NCI-H446 treated with DMSO at 0.1 percent for 48 hours (cell line): ENCODE results near the gene LHX1.
A peak's percentile ranks its signal among the peaks of the same experiment; 100 is the strongest.

Experiments used
- DNase-seq: peaks from one replicate; lab custom pipeline; 2025; lab: John Stamatoyannopoulos, UW

The LHX1 gene

GRCh38 chr17:36937001-36937958, at the start of gene LHX1:
Gene LHX1, plus strand, starts transcription at chr17:36937475. Its CDS starts 723 bp downstream, at chr17:36938198.
- DNase-seq, result no peak

- no peak for DNase-seq
Measured at GRCh38 chr17:36888236-36888951, 48.9 kb upstream of the LHX1 start.

- no peak for DNase-seq
Measured at GRCh38 chr17:36889770-36890349, 47.4 kb upstream of the LHX1 start.

DNA sequence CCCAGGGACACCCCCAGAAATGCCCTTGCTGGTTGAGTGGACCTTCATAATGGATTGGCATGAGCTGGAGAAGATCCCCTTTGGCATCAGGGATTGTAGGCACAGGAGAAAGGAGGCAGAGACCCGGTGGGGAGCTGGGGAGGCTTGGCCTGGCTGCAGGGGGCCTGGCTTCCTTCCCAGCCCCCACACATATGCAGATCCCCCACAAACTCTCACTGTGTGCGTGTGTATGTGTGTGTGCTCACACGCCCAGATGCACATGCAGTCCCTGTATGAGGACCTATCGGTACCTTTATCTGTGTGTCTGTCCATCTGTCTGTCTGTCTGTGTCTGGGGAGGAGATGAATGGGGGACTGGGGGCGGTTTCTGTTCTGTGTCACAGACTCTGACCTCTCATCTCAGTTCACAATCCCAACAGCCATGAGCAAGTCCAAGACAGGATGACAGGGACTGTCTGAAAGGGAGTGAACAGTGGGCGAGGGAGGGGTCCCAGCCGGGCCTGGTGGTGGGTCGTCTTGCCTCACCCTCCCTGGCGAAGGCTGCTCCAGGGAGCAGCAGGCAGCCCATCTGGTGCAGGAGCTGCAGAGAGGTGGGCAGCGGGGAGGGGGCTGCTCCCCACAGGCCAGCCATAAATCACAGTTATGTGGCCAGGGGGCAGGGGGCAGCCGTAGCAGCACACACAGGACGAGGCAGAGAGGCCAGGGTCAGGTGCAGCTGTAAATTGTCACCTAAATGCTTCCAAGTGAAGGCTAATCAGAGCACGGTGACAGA, 46.7 kb upstream of the LHX1 start:
- DNase-seq, result no peak

GRCh38 chr17:36892112-36892838, 45.0 kb upstream of the LHX1 start:
- DNase-seq, result no peak

- DNase-seq, result no peak
Measured at GRCh38 chr17:36894177-36894576, 43.1 kb upstream of the LHX1 start.

DNA sequence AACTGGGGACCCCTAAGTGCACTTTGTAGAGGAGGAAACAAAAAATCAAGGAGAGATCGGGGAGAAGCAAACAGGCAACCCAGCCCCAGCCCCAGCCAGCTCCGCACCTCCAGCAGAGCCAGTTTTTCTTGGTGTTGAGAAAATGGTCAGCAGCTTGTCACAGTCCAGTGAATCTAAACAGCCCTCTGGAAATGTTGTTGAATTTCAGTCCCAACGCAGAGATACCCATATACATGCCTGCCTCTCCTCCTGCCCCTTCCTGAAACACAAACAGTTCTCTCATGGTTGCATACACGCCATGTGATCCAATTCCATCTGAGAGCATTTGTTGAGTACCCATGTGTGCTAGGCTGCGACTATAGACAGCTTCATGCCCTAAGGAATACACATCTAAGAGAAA, 42.4 kb upstream of the LHX1 start:
- no peak for DNase-seq

- DNase-seq, result peak; percentile 45
Measured at GRCh38 chr17:36899250-36900159, 37.8 kb upstream of the LHX1 start.

DNA sequence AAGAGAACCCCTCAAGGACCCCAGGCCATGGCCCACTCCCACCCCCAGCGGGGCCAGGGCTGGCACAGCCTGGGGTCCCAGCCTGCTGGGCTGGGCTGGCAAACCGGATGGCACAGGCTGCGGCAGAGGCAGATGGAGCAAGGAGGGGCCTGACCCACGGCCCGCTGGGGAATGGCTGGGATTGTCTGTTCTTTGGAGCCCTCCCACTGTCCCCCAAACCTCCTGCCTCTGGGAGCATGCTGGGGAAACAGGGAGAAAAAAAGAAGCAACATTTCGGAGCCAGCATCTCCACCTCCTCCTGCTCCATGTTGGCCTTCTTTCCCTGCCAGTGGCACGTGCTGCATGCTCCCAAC, 37.1 kb upstream of the LHX1 start:
- no peak for DNase-seq

GRCh38 chr17:36901506-36901905, 35.8 kb upstream of the LHX1 start:
- no peak for DNase-seq

DNA sequence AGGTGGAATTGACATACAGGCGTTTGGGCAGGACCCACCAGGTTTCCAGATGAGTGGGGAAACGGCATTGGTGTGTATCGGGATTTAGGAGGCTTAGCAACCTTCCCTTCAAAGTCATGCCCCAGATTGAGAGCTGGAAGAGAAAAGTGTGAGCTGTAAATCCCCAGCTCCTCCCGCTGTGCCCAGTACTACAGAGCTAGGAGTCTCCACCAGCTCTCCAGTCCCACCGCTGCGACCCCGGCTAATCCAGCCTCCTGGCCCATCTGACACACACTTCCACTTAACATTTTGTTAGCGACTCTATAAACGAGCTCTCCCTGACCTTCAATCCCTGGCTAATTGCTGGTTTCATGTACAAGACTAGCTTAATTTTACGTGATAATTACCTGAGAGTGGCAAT, 29.9 kb upstream of the LHX1 start:
- no peak for DNase-seq

- no peak for DNase-seq
Measured at GRCh38 chr17:36910513-36910912, 26.8 kb upstream of the LHX1 start.

DNA sequence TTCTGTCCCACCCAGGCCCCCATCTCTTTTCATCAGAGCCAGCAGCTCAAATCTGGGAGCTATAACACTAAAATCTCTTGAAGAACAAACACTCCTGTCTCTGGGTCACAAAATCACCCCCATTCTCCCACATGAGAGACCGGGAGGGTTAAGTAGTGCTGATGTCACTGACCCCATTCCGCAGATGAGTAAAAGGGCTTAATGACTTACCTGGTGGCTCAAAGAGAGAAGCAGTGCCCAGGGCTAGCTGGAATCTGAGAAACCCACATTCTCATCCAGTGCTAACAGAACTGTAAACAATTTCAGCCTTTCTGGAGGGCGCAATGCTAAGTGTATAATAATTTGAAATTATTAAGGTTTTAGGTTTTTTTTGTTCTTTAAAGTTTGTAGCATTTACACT, 26.3 kb upstream of the LHX1 start:
- DNase-seq, result no peak

GRCh38 chr17:36913132-36913531, 24.1 kb upstream of the LHX1 start:
- no peak for DNase-seq

DNA sequence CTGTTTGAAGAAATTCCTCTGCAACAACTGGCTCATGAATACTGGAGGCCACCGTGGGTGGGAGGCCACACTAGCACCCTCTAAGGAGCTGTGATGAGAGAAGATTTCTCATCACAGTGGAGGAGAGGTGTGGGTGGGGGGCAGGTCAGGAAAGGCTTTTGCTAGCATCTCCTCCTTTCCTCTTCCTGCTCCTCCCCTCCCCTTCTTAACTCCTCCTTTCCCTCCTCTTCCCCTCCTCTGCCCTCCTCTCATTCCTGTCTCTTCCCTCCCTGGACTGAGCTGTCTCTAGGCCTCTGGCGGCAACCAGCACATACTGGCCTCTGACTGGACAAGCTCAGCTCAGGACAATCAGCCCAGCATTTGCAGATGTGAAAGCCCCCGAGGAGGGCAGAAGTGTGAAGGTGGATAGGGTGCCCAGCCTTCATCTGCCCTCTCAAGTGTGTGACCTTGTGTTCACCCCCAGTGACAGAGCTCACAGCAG, 19.0 kb upstream of the LHX1 start:
- DNase-seq, result no peak

DNA sequence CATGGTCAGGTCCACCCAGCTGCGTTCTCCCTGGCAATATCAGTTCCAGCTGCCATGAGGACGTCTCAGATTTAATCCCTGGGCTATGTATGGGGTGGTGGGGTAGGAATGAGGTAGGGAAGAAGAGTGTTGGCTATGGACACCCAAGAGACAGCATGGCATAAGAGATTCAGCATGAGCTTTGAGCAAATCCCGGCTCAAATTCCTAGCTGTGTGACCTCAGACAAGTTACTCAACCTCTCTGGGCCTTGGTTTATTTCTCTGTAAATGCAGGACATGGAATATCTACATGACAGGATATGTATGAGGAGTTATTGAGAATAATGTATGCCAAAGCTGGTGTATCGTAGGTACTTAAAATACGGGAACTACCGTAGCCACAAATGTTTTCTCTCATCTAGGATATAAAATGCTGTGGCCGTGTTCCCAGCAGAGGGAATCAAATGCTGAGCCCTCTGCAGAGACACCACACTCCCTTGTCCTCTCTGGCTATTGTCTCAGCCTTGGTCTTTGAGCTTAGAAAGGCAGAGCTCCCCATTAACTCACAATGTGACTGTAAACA, 17.8 kb upstream of the LHX1 start:
- no peak for DNase-seq

- DNase-seq, result no peak
Measured at GRCh38 chr17:36920032-36921005, 17.0 kb upstream of the LHX1 start.

DNA sequence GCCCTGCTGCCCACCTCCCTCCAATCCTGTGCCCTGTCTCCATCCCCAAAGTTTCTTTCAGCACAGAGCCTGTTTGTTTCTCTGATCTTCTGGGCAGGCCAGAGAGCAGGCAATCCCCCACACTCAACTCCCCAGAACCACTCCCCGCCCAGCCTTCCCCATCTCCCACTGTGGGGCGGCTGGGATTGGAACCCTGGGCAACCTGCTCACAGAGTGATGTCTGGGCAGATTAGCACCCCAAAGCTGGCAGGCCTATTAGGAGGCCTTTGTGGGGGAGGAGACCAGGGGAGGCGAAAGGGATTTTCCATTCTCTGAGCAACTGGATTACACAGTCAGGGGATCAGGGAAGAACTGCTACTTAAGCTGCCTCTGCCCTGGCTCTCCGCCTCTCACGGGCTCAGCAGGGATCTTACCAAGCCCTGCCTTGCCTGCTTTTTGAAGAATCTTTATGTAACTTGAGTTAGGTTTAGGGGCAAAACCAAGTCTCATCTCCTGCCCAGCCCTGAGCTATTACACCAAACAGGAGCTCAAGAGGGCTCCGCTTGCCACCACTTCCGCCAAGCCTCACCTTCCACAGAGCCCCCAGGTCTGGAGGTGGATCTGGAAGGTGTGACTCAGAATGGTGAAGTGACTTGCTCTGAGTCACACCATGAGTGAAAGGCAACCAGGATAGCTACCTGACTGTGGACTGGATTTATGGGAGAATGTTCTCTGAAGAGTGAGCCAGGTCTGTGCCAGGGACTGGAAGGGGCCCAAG, 16.0 kb upstream of the LHX1 start:
- no peak for DNase-seq
